K562 (cell line): ENCODE measurements around the gene GPR176. TPM values are rescaled to one million over a fixed set of nuclear protein-coding genes. Genes with fewer than 3 reads are reported as not detected.

ENCODE experiments used
- CTCFL ChIP-seq: IDR thresholded peaks from 2 replicates; pipeline ENCODE4 v1.6.1; 2011; ENCODE audit warnings: borderline replicate concordance, low read depth, mild to moderate bottlenecking, moderate library complexity, low read length; ENCODE audit not compliant: insufficient read depth, poor library complexity, severe bottlenecking
- MITF ChIP-seq: IDR thresholded peaks from 2 replicates; pipeline ENCODE4 v1.6.1; 2014; ENCODE audit warnings: antibody characterized with exemption
- PKNOX1 ChIP-seq: fragments of 450-650 bp; IDR thresholded peaks from 2 replicates; pipeline ENCODE4 v1.6.1; 2016
- PURB ChIP-seq: sonication (generic); formaldehyde crosslinking; IDR thresholded peaks from 2 replicates; pipeline ENCODE4 v1.9.0; 2021; ENCODE audit warnings: low read depth, mild to moderate bottlenecking, missing genetic modification reagents
- RREB1 ChIP-seq: fragments of 250-450 bp; sonication (Bioruptor Pico); IDR thresholded peaks from 2 replicates; pipeline ENCODE4 v1.4.0; 2020
- SMAD2 ChIP-seq: fragments of 150-350 bp; IDR thresholded peaks from 2 replicates; pipeline ENCODE4 v1.6.1; 2014; ENCODE audit warnings: low read depth, mild to moderate bottlenecking, low read length
- UBTF ChIP-seq, 2 experiments: IDR thresholded peaks; 2 replicates each; pipeline ENCODE4 v1.6.1; 2012; ENCODE audit warnings: improper control_type of control experiment in 2 of 2, low read depth in 2 of 2, low read length in 2 of 2, borderline replicate concordance in 1 of 2
- ZNF436 ChIP-seq: fragments of 250-450, 450-650 bp; sonication (Bioruptor Pico); formaldehyde crosslinking; IDR thresholded peaks from 2 replicates; pipeline ENCODE4 v1.7.0; 2020; ENCODE audit warnings: mild to moderate bottlenecking
- ZNF717 ChIP-seq: fragments of 250-450 bp; sonication (Bioruptor Pico); IDR thresholded peaks from 2 replicates; pipeline ENCODE4 v1.5.0; 2021
- polyA plus RNA-seq, 8 experiments: library from polyadenylated mRNA; depleted of rRNA in 4 of 8; stranded (reverse) in 5 of 8; unstranded in 3 of 8; fragments of >200 nt; fragmentation: Nextera tagmentation in 2 of 8; fragmentation: Illumina TruSeq in 1 of 8; extraction: Ambion mirVana in 2 of 8; extraction: Trizol in 1 of 8; gene quantifications; 2 replicates each; pipeline versions ENCODE4 v1.2.1 to v1.2.3, GENCODE V29; 2011 to 2014; ENCODE audit warnings: inconsistent platforms in 1 of 8, missing spikeins in 1 of 8
- total RNA-seq, 7 experiments: library from RNA; depleted of rRNA in 6 of 7; stranded (reverse); fragments of >200 nt in 6 of 7; fragmentation: Illumina TruSeq in 2 of 7; extraction: Trizol in 2 of 7; gene quantifications; 2 replicates each; pipeline versions ENCODE4 v1.2.1 to v1.2.3, GENCODE V29; 2011 to 2021; ENCODE audit warnings: low replicate concordance in 1 of 7

The GPR176 gene
- total and polyA plus RNA-seq, 9 of the 15 experiments (the other 6 are each of a cell fraction or from before 2014, with no cell fraction given): 0.03 to 1.2 (median 0.76) TPM

GRCh38 chr15:39845582-39845981 lies 74.5 kb downstream of the GPR176 start (continued):
- TF ChIP-seq RREB1: no peak
- TF ChIP-seq ZNF436 (CRISPR knock-in tag): no peak
- no peak for TF ChIP-seq SMAD2
- no peak for TF ChIP-seq PURB
- TF ChIP-seq CTCFL: no peak
- TF ChIP-seq MITF: no peak
- TF ChIP-seq PKNOX1: no peak
- TF ChIP-seq UBTF (IDR thresholded peaks at IDR 0.05; ENCODE audit: borderline replicate concordance in 1 of 2, low read depth in 2 of 2, low read length in 2 of 2): no peak
- no peak for TF ChIP-seq ZNF717
